ENCODE measurements around the gene DCUN1D2. TPM values are rescaled to one million over a fixed set of nuclear protein-coding genes. Genes with fewer than 3 reads are reported as not detected.
"Not testable (repeated sequence)": the region's sequence is repeated elsewhere in the genome, so short reads cannot be mapped to it uniquely, and the experiment has no call there.

The DCUN1D2 gene
- polyA plus RNA-seq, 1 experiment = 11.0 TPM

DNA sequence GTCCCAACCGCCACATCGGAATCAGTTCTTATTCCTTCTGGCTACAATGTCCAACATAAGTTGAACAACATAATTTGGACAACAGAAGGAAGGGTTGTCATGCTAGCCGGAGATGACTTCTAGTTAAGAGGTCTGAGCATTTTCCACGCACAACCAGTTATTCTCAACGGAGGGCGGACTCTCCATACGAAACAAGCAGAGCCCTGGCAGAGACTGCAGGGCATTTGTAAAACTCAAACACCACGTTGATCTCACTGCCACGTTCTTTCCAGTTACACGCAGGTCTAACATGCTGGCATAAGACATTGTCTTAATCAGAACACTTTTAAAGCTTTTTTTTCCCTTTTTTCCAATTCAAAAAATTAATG is 38.3 kb upstream of the DCUN1D2 start:
- no peaks in the 10 kb centered on the region for H3K27me3 ChIP-seq (ENCODE audit: control insufficient read depth, insufficient read depth, low read length)
- POLR2A ChIA-PET = no interaction called here
- no peak overlapping the region for H3K4me3 ChIP-seq (ENCODE audit: low read depth, low read length)
- no peaks in the 10 kb centered on the region; the same call in 1 of the 2 replicates for H3K9me3 ChIP-seq (ENCODE audit: control insufficient read depth, insufficient read depth, low read length)
- no peak for DNase-seq (ENCODE audit: low read depth, low spot score)
- TF ChIP-seq, protein P1, sequence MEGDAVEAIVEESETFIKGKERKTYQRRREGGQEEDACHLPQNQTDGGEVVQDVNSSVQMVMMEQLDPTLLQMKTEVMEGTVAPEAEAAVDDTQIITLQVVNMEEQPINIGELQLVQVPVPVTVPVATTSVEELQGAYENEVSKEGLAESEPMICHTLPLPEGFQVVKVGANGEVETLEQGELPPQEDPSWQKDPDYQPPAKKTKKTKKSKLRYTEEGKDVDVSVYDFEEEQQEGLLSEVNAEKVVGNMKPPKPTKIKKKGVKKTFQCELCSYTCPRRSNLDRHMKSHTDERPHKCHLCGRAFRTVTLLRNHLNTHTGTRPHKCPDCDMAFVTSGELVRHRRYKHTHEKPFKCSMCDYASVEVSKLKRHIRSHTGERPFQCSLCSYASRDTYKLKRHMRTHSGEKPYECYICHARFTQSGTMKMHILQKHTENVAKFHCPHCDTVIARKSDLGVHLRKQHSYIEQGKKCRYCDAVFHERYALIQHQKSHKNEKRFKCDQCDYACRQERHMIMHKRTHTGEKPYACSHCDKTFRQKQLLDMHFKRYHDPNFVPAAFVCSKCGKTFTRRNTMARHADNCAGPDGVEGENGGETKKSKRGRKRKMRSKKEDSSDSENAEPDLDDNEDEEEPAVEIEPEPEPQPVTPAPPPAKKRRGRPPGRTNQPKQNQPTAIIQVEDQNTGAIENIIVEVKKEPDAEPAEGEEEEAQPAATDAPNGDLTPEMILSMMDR (IDR thresholded peaks at IDR 0.05; ENCODE audit: low read depth, low read length) = no peak
- CTCF ChIA-PET = no interaction called here
- H3K27ac ChIP-seq (ENCODE audit: low read depth, low read length) = no peak overlapping the region

DNA sequence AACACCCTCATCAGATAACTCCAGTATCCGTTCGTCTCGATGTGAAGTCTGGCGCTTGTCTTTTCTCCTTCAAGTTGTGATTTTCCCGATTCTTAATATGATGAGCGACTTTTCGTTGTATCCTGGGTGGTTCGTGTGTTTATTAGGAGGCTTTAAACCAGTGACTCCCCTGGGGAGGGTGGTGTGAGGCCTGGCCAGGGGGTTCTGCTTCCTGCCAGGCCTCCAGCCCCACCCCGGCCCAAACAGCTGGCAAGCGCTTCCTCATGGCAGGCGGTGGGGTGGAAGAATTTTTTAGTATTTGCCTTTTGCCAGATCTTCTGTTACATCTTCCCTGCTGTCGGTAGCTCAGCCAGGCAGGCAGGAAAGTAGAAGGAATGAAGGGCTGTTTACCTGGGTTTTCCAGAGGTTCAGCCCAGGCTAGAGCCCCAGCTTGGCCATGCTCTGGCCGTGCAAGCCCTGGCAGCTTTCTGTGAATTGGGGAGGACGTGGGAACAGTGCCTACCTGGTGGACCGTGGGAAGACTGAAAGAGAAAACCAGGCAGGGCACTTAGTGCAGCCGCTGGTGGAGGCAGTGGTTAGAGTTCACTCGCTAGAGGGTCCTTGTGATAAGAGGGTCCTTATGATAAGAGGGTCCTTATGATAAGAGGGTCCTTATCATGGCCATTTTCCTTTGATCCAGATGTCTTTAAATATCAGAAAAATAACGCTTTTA is 37.7 kb upstream of the DCUN1D2 start:
- POLR2A ChIA-PET = no interaction called here

DNA sequence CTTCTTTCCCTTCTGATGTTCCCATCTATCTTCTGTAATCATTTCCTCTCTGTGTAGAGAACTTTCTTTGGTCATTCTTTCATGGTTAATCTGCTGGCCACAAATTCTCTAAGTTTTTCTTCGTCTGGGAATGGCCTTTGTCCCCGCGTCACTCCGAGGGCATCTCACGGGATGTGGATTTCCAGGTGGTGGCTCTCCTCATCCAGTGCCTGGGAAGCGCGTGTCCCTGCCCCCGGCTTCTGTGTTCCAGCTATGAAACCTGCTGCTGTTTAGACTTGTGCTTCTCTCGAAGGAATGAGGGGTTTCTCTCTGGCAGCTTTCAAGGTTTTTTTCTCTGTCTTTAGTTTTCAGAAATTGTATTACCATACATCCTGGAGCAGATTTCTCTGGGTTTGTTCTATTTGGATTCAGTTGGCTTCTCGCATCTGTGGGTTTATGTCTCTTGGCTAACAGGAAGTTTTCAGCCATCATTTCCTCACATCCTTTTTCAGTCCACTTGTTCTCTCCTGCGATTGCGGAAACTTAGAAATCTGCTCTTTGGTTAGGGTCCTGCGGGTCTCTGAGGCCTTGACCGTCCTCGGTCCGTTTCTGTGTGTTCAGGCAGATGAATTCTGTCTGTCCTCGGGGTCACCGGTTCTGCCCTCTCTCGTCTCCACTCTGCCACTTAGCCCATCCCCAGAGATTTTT is 36.9 kb upstream of the DCUN1D2 start:
- H3K27me3 ChIP-seq (ENCODE audit: control insufficient read depth, insufficient read depth, low read length) = no peaks in the 10 kb centered on the region
- TF ChIP-seq, protein P1 (IDR thresholded peaks at IDR 0.05; ENCODE audit: low read depth, low read length) = no peak
- ChIA-PET POLR2A (no interaction called here), CTCF (no interaction called here)
- no peak overlapping the region for H3K4me3 ChIP-seq (ENCODE audit: low read depth, low read length)
- no peak for DNase-seq (ENCODE audit: low read depth, low spot score)
- no peak overlapping the region for H3K27ac ChIP-seq (ENCODE audit: low read depth, low read length)
- H3K9me3 ChIP-seq (ENCODE audit: control insufficient read depth, insufficient read depth, low read length) = no peaks in the 10 kb centered on the region; the same call in 1 of the 2 replicates

More for the DNA sequence above, 37.7 kb upstream of the DCUN1D2 start:
- no peaks in the 10 kb centered on the region; the same call in 1 of the 2 replicates for H3K9me3 ChIP-seq (ENCODE audit: control insufficient read depth, insufficient read depth, low read length)
- no peaks in the 10 kb centered on the region for H3K27me3 ChIP-seq (ENCODE audit: control insufficient read depth, insufficient read depth, low read length)
- no peak for DNase-seq (ENCODE audit: low read depth, low spot score)
- CTCF ChIA-PET = no interaction called here
- H3K4me3 ChIP-seq (ENCODE audit: low read depth, low read length) = no peak overlapping the region
- TF ChIP-seq, protein P1 (IDR thresholded peaks at IDR 0.05; ENCODE audit: low read depth, low read length) = no peak
- no peak overlapping the region for H3K27ac ChIP-seq (ENCODE audit: low read depth, low read length)

DNA sequence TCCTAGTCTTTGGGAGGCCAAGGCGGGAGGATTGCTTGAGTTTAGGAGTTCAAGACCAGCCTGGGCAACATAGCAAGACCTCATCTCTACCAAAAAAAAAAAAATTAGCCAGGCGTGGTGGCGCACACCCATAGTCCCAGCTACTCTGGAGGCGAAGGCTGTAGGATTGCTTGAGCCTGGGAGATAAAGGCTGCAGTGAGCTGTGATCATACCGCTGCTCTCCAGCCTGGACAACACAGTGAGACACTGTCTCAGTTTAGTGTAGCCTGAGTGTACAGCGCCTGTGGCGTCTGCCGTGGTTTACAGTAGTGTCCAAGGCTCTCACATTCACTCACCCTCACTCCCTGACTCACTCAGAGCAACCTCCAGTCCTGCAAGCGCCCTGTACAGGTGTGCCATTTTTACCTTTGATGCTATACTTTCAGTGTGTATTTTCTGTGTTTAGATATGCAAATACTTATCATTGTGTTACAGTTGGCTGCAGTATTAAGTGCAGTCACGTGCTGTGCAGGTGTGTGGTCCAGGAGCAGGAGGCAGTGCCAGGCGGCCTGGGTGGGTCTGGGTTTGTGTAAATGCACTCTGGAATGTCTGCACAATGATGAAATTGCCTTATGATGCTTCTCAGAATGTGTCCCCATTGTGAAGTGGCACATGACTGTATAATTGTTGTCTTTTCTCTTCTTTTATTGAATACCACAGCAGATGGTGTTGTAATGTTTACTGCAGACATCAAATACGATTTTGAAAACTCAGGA is 36.1 kb upstream of the DCUN1D2 start:
- DNase-seq (ENCODE audit: low read depth, low spot score) = no peak
- H3K4me3 ChIP-seq (ENCODE audit: low read depth, low read length) = no peak overlapping the region
- CTCF ChIA-PET = no interaction called here
- no peaks in the 10 kb centered on the region; the same call in 1 of the 2 replicates for H3K9me3 ChIP-seq (ENCODE audit: control insufficient read depth, insufficient read depth, low read length)
- POLR2A ChIA-PET = no interaction called here
- H3K27me3 ChIP-seq (ENCODE audit: control insufficient read depth, insufficient read depth, low read length) = no peaks in the 10 kb centered on the region
- no peak overlapping the region for H3K27ac ChIP-seq (ENCODE audit: low read depth, low read length)
- TF ChIP-seq, protein P1 (IDR thresholded peaks at IDR 0.05; ENCODE audit: low read depth, low read length) = no peak

DNA sequence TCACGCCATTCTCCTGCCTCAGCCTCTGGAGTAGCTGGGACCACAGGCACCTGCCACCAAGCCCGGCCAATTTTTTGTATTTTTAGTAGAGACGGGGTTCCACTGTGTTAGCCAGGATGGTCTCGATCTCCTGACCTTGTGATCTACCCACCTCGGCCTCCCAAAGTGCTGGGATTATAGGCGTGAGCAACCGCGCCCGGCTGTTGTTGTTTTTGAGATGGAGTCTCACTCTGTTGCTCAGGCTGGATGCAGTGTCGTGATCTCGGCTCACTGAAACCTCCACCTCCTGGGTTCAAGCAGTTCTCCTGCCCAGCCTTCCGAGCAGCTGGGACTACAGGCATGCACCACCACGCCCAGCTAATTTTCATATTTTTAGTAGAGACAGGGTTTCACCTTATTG is 31.9 kb upstream of the DCUN1D2 start:
- CTCF ChIA-PET = not testable (repeated sequence)

More for the DNA sequence above, 31.9 kb upstream of the DCUN1D2 start:
- H3K27me3 ChIP-seq (ENCODE audit: control insufficient read depth, insufficient read depth, low read length); DNase-seq (ENCODE audit: low read depth, low spot score); POLR2A ChIA-PET; H3K4me3 ChIP-seq (ENCODE audit: low read depth, low read length); H3K27ac ChIP-seq (ENCODE audit: low read depth, low read length); H3K9me3 ChIP-seq (ENCODE audit: control insufficient read depth, insufficient read depth, low read length): not testable (repeated sequence)
